Sigmoid colon (tissue), 4 donors: ENCODE results near the gene SLC35F4.

Source experiments
- POLR2A ChIP-seq, 2 donors: fragments of 450-650 bp; IDR thresholded peaks; one replicate each; pipeline ENCODE4 v1.6.1; 2016; ENCODE audit warnings: antibody characterized with exemption in 2 of 2, mild to moderate bottlenecking in 2 of 2, moderate library complexity in 2 of 2
- POLR2AphosphoS5 ChIP-seq, 4 donors: sonication (generic); formaldehyde crosslinking; IDR thresholded peaks; one replicate each; pipeline ENCODE4 v1.6.1; 2017; ENCODE audit warnings: antibody characterized with exemption in 4 of 4
- TF ChIP-seq, protein P1 (sequence below), 4 experiments: fragments of 450-650 bp in 3 of 4; fragments of 200-600 bp in 1 of 4; IDR thresholded peaks; one replicate each; pipeline ENCODE4 v1.5.1; 2016 to 2019; ENCODE audit warnings: antibody characterized with exemption in 4 of 4, mild to moderate bottlenecking in 3 of 4, moderate library complexity in 2 of 4

- TF ChIP-seq, protein P1, sequence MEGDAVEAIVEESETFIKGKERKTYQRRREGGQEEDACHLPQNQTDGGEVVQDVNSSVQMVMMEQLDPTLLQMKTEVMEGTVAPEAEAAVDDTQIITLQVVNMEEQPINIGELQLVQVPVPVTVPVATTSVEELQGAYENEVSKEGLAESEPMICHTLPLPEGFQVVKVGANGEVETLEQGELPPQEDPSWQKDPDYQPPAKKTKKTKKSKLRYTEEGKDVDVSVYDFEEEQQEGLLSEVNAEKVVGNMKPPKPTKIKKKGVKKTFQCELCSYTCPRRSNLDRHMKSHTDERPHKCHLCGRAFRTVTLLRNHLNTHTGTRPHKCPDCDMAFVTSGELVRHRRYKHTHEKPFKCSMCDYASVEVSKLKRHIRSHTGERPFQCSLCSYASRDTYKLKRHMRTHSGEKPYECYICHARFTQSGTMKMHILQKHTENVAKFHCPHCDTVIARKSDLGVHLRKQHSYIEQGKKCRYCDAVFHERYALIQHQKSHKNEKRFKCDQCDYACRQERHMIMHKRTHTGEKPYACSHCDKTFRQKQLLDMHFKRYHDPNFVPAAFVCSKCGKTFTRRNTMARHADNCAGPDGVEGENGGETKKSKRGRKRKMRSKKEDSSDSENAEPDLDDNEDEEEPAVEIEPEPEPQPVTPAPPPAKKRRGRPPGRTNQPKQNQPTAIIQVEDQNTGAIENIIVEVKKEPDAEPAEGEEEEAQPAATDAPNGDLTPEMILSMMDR (IDR thresholded peaks at IDR 0.05) = no peak
- TF ChIP-seq POLR2A (IDR thresholded peaks at IDR 0.05) (no peak), POLR2AphosphoS5 (IDR thresholded peaks at IDR 0.05) (no peak)
These were observed 45.3 kb downstream of the SLC35F4 start for GRCh38 chr14:57820581-57820980.
